EL (cell line): ENCODE results near the gene PCBP4.

Experiments used
- DNase-seq: peaks from one replicate; pipeline ENCODE4 v3.0.0-alpha.2; 2016

Gene PCBP4

GRCh38 chr3:51970606-51971300 lies 3.5 kb upstream of the PCBP4 start:
- no peak for DNase-seq

DNA sequence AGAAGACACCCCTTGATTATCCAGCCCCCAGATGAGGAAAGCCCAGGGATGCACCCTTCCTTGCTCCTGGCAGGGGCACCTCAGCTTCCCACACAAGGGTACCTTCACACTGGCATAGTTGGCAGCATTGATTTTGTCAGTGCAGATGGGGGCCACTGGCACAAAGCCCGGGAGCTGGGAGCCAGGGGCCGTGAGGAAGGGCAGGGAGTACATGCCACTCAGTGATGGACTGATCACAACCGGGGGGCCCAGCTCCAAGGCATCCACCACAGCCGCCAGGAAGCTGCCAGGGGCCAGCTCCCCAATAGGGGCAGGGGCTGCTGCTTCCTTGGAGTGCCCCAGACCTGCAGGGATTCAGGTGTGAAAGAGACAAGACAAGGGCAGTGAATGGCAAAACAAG lies 2.6 kb upstream of the PCBP4 start:
- DNase-seq, result no peak

GRCh38 chr3:51968883-51969678 lies 1.8 kb upstream of the PCBP4 start:
- DNase-seq, result no peak

DNA sequence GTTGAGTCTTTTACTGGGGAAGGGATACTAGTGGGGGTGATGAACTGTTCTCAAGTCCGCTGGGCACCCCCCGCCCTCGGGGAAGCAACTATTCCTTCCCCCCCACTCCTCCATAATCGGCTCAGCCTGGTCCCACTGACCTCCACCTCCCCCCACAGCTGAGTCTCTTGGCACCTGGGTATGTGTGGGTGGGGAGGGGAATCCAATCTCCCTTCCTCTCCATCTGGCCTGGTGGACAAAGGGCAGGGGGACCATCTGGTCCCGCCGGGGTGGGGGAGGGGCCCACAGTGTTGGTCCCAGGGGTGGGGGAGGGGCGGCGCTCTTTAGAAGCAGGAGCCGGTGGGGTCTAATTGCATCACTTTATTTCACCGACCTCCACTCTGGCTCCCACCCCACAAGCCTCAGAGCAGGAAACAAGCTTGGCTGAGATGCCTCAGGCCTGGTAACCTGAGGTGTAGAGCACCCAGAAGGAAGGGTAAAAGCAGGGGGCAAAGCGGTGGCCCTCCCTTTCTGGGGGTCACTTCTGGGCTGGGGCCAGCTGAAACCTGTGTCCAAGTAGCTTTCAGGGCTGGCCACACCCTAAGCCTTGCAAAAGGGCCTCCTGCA lies 1.0 kb upstream of the PCBP4 start:
- peak; percentile 31 for DNase-seq

DNA sequence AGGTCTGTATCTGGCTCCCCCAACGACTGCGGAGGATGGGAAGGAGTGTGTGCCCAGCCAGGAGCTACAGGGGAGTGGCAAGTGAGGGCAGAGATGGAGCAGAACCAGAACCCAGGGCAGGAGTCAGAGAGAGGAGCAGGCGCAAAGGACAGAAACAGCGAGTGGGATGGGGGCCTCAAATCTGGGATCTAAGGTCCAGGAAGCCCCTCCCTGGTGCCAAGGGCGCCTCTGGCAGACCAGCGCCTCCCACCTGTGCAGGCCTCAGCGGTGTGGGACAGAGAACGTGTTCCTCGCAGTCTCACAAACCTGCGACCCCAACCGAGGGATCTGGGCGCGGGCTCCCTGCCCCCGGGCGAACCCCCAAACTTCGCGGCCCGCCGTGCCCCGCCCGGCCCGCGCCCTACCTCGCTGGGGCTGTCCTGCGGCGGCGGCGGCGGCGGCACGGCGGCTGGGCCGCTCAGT lies 301 bp downstream of the PCBP4 start:
- no peak for DNase-seq

- DNase-seq, result no peak
Observed at GRCh38 chr3:51966486-51966885, 768 bp downstream of the PCBP4 start.

DNA sequence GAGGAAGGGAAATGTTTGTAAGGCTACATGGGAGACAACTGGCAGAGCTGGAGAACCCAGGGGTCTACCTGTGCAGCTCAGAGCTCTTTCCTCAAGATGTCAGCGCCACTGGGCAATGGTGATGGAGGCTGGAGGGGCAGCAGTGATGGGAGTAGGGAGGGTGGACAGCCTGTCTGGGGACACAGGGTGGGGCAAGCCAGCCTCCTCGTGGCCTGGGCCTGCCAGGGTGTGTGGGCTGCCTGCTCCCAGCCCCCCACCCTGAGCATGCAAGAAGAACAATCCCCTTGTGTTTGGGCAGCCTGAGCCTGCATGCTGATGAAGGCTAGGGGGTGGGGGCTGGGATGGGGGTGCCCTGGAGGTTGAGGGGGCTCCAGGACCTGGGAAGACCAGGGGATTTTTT lies 1.2 kb downstream of the PCBP4 start:
- no peak for DNase-seq

DNA sequence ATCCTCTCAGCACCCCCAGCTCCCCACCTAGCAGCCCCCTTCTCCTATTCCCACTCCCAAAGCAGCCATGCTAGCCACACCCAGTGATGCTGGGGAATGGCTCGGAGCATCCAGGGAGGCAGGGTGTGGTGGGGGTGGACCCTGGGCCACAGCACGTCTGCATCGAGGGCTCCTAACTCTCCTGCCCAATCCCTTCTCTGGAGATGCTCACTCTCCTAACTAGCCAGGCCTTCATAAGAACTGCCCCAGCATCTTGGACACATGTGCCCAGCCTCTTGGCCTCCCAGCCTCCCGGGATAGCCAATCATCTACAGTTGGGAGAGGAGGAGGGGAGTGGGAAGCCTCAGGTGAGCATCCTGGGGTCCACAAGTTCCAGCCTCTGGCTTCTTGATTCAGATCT lies 2.7 kb downstream of the PCBP4 start:
- no peak for DNase-seq

GRCh38 chr3:51963951-51964451 lies 3.3 kb downstream of the PCBP4 start:
- DNase-seq, result no peak

DNA sequence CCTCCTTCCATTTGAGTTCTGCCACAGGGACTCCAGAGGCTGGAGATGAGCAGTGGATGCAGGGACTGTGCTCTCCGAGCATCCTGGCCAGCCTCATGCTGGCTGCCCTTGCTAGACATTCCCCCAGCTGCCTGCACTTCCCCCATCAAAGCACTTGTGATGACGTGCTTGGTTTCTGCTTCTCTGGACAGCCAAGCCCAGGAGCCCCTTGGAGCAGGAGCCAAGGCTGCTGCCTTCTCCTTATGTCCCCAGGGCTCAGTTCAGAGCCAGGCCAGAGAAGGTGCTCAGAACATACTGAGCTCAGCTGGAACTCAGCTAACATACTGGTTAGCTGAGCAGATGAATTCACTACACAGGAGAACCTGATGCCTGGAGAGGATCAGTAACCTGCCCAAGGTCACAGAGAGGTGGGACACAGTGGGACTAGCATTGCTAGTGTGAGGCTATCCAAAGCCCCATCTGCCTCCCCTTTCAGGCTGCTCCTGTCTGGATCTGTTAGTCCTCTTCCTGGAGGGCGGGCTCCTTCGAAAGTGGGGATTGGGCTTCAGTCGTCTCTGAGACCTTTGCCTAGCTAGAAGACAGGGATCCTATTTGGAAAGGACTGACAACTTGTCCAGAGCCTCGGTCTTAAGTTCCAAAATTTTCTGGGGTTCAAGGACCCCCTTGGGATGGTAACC lies 4.3 kb downstream of the PCBP4 start:
- no peak for DNase-seq

DNA sequence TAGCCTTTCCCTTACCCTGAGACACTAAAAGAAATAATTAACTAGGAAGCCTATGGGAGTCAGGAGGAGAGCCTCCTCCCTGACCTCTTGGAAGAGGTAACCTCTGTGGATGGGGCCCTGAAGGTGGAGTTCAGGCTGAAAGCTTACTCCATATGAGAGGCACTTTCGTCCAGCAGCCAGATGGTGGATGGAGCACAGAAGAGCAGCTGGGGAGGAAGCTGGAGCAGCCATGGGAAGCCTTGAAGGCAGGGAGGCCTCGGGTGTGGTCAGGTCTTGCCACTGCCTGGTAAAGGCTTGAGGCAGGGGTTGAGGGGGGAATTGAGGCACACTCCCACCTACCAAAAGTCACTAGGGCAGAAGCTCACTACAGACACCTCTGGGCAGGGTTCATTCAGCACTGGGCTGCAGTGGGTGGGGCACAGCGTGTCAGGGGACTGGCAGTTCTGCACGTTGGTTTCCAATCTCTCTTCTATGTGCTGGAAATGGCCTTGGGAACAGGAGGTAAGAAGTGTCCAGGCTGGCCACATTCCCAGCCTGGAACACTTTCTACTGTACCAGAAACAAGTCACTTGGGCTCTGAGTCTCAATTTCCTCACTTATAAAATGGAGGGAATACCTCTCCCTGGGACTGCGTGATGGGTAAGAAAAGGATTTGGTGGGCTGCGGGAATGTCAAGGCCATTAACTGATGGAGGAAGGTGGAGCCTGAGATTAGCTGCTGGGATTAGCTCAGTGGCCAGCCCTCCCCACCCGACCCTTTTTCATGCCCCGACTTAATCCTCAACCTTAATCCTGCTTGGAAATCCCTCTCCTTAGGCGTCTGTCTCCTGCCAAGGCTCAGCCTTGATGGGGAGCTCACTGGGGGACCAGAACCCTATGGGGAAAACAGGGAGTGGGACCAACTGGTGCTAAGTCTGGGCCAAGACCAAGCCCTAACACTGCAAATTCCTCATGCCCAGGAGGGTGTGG lies 5.4 kb downstream of the PCBP4 start:
- DNase-seq, result no peak

DNA sequence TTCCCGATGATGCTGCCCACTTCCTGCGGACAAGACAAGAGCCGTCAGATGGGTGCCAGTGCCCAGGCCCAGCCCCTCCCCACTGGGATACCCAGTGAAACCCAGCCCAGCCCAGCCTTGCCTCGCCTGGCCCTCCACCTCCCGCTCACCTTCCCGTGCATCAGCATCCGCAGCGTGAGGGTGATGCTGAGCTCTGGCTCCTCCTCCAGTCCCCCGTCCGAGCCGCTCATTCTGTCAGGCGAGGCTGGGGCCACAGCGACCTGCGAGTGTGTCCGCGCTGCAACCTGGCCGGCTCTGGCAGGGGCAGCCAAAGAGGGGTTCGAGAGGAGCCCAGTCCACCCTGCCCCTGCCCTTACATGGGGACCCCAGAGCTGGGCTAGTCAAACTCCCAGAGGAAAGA lies 6.2 kb downstream of the PCBP4 start:
- DNase-seq, result no peak

DNA sequence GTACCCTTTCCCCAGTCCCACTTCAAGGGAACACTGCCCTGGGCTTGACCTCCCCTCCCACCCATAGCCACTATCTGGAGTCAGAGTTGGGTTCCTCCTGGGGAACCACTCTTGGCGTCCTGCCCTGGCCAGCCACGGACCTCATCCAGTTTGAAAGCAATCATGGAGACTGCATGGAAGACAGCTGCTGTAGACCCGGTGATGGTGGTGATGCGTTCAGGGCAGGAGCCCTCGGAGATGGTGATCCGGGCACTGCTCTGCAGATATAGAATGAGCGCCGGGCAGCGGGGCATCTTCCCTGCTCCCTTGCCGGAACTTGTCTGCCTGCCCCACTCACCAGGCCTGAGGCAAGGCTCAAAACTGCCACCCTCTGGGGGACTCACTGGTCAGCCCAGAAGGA lies 6.9 kb downstream of the PCBP4 start:
- DNase-seq, result no peak

GRCh38 chr3:51959651-51960050 lies 7.6 kb downstream of the PCBP4 start:
- DNase-seq, result no peak

DNA sequence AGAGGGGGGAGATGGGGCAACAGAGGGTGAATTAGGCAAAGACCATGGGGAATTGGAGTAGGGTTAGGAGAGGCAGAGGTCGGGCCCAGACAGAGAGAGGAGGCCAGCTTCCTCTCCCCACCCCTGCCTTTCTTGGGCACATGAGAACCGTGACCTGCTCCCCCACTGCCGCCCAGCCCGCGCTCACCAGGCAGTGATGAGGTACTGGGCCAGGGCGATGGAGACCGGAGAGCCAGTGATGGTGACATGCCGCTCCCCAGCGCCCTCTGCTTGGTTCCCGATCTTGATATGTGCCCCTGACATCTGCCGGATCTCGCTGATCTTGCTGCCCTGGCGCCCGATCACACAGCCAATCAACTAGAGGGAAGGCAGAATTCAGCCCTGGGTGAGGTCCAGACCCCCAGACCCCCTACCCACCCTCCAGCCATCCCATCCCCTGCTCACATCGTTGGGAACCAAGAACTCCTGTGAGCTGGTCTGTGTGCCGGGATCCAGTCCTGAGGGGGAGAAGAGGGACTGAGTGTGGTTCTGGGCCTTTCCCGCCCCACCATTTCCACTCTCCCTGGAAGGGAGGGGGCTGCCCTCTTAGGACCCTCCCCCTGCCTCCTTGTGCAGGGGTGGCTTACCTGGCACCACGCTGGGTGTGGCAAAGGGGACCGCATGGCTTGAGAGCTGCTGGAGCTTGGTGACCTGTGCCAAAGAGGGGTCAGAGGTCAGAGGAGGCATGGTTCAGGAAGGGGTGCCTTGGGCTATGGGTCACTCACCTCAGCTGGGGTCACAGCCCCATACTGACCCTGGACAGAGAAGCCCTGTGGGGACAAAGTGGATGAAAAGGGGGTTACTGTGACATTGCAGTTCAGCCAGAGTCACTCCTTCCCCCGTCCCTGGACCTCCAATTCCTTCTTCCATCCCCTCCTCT lies 8.4 kb downstream of the PCBP4 start:
- DNase-seq, result no peak

- no peak for DNase-seq
Observed at GRCh38 chr3:51957520-51958205, 9.6 kb downstream of the PCBP4 start.

DNA sequence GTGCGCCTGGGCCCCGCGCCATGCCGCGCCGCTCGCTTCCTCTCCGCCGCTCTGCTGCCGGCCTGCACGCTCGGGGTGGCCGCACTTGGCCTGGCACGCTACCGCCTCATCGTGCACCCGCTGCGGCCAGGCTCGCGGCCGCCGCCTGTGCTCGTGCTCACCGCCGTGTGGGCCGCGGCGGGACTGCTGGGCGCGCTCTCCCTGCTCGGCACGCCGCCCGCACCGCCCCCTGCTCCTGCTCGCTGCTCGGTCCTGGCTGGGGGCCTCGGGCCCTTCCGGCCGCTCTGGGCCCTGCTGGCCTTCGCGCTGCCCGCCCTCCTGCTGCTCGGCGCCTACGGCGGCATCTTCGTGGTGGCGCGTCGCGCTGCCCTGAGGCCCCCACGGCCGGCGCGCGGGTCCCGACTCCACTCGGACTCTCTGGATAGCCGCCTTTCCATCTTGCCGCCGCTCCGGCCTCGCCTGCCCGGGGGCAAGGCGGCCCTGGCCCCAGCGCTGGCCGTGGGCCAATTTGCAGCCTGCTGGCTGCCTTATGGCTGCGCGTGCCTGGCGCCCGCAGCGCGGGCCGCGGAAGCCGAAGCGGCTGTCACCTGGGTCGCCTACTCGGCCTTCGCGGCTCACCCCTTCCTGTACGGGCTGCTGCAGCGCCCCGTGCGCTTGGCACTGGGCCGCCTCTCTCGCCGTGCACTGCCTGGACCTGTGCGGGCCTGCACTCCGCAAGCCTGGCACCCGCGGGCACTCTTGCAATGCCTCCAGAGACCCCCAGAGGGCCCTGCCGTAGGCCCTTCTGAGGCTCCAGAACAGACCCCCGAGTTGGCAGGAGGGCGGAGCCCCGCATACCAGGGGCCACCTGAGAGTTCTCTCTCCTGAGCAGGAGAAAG lies 11.1 kb downstream of the PCBP4 start:
- no peak for DNase-seq

- DNase-seq, result no peak
Observed at GRCh38 chr3:51955175-51955892, 11.9 kb downstream of the PCBP4 start, which contains the start of gene GPR62. Gene GPR62 (plus strand): TSS chr3:51955381. CDS start chr3:51955653, 272 bp downstream.
